Fibroblast of skin of right quadriceps (primary cell): Measurements from ENCODE around the gene ABCF1.
"Not testable (repeated sequence)": the region's sequence is repeated elsewhere in the genome, so short reads cannot be mapped to it uniquely, and the experiment has no call there.

Experiments used
- DNase-seq: peaks from one replicate; pipeline ENCODE4 v3.0.0-alpha.2; 2013

Gene ABCF1

DNA sequence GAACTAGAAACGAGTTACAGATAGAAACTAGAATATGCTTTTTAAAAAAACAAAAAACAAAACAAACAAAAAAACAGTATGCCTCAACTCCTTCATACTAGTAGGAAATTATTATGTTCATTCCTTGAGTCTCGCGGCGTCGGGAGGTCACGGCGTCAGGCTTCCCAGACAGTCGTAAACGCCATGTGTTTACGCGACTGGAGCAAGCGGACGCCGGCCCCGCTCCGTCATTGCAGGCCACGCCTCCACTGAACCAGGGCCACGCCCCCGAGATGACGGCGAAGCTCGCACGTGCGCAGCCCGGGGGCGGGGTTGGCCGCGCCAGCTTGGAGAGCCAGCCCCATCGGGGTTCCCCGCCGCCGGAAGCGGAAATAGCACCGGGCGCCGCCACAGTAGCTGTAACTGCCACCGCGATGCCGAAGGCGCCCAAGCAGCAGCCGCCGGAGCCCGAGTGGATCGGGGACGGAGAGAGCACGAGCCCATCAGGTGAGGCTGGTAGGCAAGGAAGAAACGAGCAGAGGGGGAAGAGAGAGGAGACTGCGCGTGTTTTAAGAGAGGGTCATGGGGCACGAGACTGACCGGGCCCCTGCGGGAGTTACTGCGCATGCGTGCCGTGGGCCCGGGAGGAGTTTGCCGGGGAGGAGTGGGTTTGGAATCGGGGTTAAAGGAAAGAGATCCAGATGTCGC lies at the start of gene ABCF1:
Gene ABCF1 (plus strand): TSS at position 368 of the 687 bp plus-strand sequence. CDS start 46 bp downstream, at position 414.
- peak; percentile 96 for DNase-seq

- DNase-seq: not testable (repeated sequence)
These were observed 49.3 kb upstream of the ABCF1 start for GRCh38 chr6:30521952-30522351.

- not testable (repeated sequence) for DNase-seq
These were observed 44.8 kb upstream of the ABCF1 start for GRCh38 chr6:30526444-30526843.

DNA sequence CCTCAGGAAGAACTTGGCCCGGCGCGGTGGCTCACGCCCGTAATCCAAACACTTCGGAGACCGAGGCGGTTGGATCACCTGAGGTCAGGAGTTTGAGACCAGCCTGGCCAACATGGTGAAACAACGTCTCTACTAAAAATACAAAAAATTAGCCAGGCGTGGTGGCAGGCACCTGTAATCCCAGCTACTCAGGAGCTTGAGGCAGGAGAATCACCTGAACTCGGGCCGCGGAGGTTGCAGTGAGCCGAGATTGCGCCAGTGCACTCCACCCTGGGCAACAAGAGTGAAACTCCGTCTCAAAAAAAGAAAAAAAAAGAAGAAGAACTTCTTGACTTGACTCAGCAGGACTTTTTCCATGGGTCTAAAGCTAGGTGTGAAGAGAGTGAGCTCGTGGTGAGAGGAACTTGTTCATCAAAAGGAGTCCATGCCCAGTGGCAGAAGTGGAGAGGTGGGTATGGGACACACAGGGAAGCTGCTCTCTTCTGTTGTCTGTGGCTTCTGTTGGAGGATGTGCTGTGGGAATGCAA lies 41.8 kb upstream of the ABCF1 start:
- not testable (repeated sequence) for DNase-seq

DNA sequence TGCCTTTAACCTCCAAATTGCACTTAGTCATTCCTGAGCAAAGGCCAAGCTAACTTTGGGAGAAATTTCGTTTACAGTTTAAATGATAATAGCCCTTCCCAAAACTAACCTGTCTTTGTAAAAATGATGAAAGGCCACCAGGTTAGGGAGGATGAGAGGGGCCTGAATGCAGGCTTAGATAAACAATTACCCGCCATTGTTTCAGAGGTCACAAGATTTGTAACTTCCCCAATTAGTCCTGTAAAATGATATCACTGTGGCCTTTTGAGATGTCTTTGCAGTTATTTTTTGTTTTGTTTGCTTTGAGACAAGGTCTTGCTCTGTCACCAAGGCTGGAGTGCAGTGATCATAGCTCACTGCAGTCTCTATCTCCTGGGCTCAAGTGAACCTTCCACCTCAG lies 41.2 kb upstream of the ABCF1 start:
- no peak for DNase-seq

GRCh38 chr6:30533460-30534294 lies 37.6 kb upstream of the ABCF1 start:
- no peak for DNase-seq

GRCh38 chr6:30537931-30538330 lies 33.3 kb upstream of the ABCF1 start:
- DNase-seq: no peak

DNA sequence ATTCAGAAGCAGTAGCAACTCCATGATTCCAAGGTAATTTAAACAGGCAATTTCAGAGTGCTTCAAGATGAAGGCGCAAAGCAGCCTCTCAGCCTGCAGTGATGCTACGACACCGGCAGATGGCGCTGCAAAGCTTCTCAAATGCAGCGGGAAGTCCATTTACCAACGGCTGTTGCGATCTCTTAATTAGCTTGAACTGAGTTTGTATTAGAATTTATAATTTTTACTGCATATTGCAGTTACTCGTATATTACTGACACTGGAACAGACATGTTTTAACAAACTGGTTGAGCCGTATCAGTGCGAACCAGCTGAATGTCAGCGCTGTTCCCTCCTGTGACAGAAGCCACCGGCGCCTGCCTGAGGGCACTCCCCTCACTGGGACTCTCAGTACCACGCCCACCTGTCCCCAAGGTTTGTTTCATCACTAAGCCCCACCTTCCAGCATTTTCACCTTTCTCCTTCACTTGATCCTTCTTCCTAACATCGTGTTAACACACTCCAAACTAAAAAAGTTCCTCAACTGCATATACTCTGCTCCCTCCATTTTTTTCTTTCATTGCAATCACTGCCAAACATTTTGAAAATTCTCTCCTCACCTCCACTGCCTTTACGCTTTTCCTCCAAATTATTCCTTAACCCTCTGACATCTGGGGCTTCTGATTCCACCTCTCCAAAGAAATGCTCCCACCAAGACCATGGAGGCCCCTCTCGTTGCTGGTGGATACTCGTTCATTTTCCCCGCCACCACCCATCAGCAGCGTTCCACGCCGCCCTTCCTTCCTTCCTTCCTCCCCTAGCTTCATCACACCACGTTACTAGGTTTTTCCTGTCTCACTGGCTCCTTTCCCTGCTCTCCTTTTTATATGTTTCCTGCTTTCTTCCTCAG lies 29.5 kb upstream of the ABCF1 start:
- DNase-seq: peak; percentile 74

DNA sequence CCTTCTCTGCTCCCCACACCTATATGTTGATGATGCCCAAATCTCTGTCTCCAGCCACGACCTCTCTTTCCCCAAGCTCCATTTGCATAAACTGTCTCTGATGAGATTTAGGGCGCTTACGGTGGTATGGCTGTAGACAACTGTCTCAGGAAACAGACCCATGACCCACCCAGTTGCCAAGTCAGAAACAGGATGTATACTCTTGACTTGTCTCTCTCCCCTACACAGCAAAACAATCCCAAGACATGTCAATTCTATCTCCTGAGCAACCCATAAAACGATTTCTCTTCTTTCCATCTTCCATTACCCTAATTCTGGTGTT lies 28.9 kb upstream of the ABCF1 start:
- DNase-seq: no peak

DNA sequence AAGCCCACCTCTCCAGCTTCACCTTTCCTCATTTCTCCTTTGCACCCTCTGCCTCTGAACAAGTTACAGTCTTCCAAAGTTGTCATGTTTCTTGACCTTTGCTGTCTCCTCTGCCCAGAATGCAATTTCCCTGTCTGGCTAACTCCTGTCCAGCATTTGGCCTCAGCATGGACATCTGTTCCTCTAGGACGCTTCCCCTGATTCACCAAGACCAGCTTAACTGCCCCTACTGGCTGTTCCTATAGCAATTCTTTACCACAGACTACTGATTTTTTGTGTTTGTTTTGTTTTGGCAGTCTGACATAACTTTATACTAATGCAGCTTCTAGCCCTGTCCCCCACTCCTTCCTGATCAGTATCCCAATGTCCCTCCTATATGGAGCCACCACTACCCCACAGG lies 28.3 kb upstream of the ABCF1 start:
- DNase-seq: no peak

DNA sequence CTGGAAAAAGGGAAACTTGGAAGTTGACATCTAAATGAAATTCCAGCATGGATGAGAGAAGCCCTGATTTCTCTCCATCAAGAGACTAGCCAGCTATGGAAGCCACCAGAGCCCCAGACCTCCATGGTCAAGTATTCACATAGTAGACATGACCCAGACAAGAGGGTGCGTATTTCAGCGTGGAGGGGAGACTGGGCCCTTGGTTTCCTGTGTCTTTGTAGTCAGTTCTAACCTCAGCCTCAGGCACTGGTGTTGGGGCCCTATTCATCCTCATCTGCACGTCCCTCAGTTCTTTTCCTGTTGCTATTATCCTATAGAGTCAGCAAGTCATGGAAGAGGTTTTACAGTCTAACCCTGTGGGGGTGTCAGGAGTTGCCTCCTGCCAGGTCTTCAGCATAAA lies 27.4 kb upstream of the ABCF1 start:
- no peak for DNase-seq

DNA sequence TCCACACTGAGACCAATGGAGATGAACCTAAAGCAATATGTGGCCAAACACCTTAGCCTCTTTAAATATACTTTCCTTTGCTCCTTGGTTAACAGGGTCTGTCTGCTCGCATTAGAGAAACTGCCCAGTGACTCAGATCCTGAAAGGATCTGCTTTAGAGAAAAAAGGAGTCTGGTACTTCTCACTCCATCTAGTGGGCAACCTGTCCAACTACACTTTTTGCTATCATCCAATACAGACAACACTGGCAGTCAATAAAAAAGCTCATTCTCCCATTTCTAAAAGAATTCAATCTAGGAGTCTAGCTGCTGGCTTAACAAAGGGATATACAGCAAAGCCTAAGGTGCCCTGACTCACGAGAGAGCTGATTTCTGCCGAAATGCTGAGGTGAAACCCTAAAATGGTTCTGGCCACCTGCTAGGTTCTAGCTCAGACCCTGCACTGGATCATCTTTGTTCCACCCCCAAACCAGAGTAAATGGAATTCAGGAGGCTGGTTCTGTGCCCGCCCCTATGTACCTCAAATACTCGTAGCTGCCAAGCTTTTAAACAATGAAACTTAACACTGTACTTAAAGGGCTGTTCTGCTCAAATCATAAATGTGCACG lies 26.5 kb upstream of the ABCF1 start:
- DNase-seq: peak; percentile 68

DNA sequence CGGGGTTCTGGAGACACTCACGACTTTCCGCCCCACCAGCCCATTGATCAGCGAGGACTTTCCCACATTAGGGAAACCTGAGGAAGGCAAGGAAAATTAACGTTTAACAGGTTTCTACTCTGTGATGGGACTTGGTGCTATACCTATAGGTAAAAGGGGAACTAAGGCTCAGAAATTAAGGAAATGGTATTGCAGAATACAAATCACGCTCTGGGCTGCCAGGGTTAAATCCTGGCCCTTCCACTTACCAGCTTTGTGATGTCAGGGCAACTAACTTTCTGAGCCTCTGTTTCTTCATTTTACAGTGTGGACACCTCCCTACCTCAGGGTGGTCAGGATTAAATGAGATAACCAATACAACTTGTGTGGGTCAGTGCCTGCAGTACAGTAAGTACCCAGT lies 23.8 kb upstream of the ABCF1 start:
- no peak for DNase-seq

DNA sequence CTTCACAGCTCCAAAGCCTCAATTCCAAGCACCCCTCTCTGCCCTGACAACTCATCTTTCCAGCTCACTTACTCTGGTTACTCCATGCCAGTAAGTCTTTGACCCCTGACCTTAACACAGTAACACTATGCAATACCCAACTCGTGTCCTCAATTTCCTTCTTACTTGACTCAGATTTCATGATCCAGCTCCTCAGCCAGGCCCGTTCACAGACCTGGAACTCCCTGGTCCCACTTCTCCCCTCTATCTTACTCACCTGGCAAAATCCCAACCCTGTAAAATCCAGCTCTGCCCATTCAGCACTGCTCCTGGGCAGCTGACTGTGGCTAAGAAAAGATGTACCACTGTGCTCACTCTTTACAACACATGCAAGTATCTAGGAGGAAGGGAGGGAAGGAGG lies 22.9 kb upstream of the ABCF1 start:
- DNase-seq: peak; percentile 11

- DNase-seq: no peak
These were observed 16.8 kb upstream of the ABCF1 start for GRCh38 chr6:30554404-30554803.

GRCh38 chr6:30554962-30555815 lies 16.1 kb upstream of the ABCF1 start:
- peak; percentile 9 for DNase-seq

DNA sequence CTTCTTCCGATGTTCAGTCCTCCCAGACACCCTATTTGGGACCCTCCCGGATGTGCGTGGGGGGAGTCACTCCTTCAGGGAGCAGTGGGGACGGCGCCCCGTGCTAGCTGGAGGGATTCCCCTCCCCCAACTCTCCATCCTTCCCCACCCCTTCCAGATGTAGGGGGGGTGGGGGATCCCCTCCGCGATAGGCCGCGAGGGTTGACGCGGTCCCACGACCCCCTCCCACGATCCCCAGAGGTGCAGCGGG lies 15.5 kb upstream of the ABCF1 start:
- no peak for DNase-seq

GRCh38 chr6:30556066-30556905 lies 15.0 kb upstream of the ABCF1 start, which contains the start of gene GNL1:
Gene GNL1 (minus strand): TSS chr6:30556489. CDS start chr6:30556203, 286 bp downstream.
- peak; percentile 87 for DNase-seq

- peak; percentile 88 for DNase-seq
These were observed 14.1 kb upstream of the ABCF1 start, which contains the start of gene PRR3 for GRCh38 chr6:30556906-30557682. Gene PRR3 (plus strand): TSS chr6:30557295. CDS start chr6:30557345, 50 bp downstream.

- no peak for DNase-seq
These were observed 13.6 kb upstream of the ABCF1 start for GRCh38 chr6:30557683-30557981.
